ENCODE data around the gene SLC6A6. TPM values are rescaled to one million over a fixed set of nuclear protein-coding genes. Genes with fewer than 3 reads are reported as not detected.

SLC6A6 gene
- total RNA-seq, 4 donors from 2014 or later: 15.0 to 36.2 (median 23.7) TPM

DNA sequence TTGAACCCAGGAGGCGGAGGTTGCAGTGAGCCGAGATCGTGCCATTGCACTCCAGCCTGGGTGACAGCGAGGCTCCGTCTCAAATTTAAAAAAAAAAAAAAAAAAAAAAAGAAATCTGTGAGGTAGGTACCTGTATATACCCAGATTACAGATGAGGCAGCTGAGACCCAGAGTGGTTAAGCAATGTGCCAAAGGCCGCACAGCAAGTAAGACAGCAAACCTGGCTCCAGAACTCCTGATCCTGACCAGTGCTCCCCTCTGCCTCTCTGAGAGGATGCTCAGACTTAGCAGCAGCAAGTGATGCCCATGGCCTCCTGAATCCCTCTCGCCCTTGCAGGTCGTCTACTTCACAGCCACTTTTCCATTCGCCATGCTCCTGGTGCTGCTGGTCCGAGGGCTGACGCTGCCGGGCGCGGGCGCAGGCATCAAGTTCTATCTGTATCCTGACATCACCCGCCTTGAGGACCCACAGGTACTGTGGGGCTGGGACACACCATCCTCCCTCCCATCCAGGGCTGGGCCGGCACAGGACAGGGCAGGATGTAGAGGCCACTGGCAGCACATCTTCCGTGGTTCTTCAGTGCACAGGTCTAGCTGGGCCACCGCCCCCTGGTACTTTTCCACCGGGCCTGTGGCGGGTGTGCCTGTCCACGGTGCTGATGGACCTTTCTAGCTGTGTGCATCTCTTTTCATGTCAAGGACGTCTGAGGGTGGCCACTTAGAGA, 63.9 kb downstream of the SLC6A6 start:
- no peaks in the 10 kb centered on the region for H3K9me3 ChIP-seq
- intact Hi-C loops (cut with DNase I): loop anchor here (5.0 kb wide), 2 partner anchors 64 to 569 kb away; partner anchors contain the start of gene SLC6A6
- peaks cover 6 to 10% (median 8%) of the 10 kb centered on the region in 4 donors for H3K4me1 ChIP-seq
- H3K27ac ChIP-seq (replicated peaks in 1 of 4): no peak overlapping the region
- H3K4me3 ChIP-seq: no peak overlapping the region
- 93% methylated on average over 23 of the region's 23 CpGs for WGBS
- no peak for DNase-seq (ENCODE audit: extremely low spot score)
- TF ChIP-seq EP300 (IDR thresholded peaks at IDR 0.05) (no peak), POLR2AphosphoS5 (IDR thresholded peaks at IDR 0.05) (no peak), POLR2A (IDR thresholded peaks at IDR 0.05; ENCODE audit: low read depth) (no peak), CTCF (IDR thresholded peaks at IDR 0.05) (no peak)
- H3K36me3 ChIP-seq: peaks cover 10 to 69% (median 60%) of the 10 kb centered on the region in 4 donors
- no peaks in the 10 kb centered on the region for H3K27me3 ChIP-seq

DNA sequence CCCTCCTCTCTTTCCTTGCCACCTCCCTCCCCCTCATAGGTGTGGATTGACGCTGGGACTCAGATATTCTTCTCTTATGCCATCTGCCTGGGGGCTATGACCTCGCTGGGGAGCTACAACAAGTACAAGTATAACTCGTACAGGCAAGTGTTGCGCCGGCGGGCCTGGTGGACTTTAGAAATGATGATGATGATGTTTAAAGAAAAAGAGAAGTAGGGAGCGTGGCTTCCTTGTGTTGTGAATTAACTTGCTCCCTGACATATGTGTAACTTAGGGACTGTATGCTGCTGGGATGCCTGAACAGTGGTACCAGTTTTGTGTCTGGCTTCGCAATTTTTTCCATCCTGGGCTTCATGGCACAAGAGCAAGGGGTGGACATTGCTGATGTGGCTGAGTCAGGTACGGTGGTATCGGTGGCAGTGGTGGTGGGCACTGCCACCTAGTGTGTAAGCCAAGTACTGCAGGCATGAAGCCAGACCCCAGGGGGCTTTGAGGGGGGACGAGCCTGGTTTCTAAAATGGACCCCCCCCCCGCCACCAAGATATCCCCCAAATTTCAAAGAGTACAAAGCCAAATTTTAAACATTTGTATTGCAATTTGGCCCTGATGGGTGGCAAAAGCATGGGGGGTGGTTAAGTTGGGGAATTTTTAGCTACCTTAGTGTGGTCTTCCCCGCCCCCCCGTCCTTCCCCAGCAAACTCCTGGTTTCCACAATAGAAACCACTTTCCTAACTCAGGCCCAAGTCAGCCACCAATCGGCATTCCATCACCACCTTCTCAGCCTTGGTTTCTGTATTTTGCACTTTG, 65.6 kb downstream of the SLC6A6 start:
- no peaks in the 10 kb centered on the region for H3K9me3 ChIP-seq
- peaks cover 0 to 8% (median 5%) of the 10 kb centered on the region in 4 donors for H3K4me1 ChIP-seq
- no peak overlapping the region for H3K4me3 ChIP-seq
- H3K36me3 ChIP-seq: peaks cover 9 to 73% (median 63%) of the 10 kb centered on the region in 4 donors
- no peak for DNase-seq (ENCODE audit: extremely low spot score)
- 56% methylated on average over 15 of the region's 15 CpGs for WGBS
- H3K27me3 ChIP-seq: no peaks in the 10 kb centered on the region
- intact Hi-C loops (cut with DNase I): loop anchor here (1.0 to 5.0 kb wide), 4 partner anchors 66 to 571 kb away; partner anchors contain the start of gene SLC6A6
- H3K27ac ChIP-seq (replicated peaks in 1 of 4): no peak overlapping the region
- TF ChIP-seq CTCF (IDR thresholded peaks at IDR 0.05) (peak; percentile 86 to 95 (median 92)), POLR2AphosphoS5 (IDR thresholded peaks at IDR 0.05) (no peak)

- WGBS: 89% methylated on average over 13 of the region's 13 CpGs
- no peak overlapping the region for H3K27ac ChIP-seq (replicated peaks in 1 of 4)
These were observed 66.2 kb downstream of the SLC6A6 start for GRCh38 chr3:14468621-14468981.

GRCh38 chr3:14470461-14470860, 68.1 kb downstream of the SLC6A6 start:
- Histone ChIP-seq H3K27me3 (no peaks in the 10 kb centered on the region), H3K9me3 (no peaks in the 10 kb centered on the region), H3K36me3 (peaks cover 4 to 70% (median 51%) of the 10 kb centered on the region in 4 donors), H3K4me3 (no peak overlapping the region), H3K27ac (replicated peaks in 1 of 4) (no peak overlapping the region), H3K4me1 (peaks cover 5 to 20% (median 16%) of the 10 kb centered on the region in 4 donors)
- intact Hi-C loops (cut with DNase I): no loop called here
- no peak for TF ChIP-seq EP300 (IDR thresholded peaks at IDR 0.05)
- TF ChIP-seq CTCF (IDR thresholded peaks at IDR 0.05): no peak
- no peak for TF ChIP-seq POLR2AphosphoS5 (IDR thresholded peaks at IDR 0.05)
- no peak for TF ChIP-seq POLR2A (IDR thresholded peaks at IDR 0.05; ENCODE audit: low read depth)
- DNase-seq (ENCODE audit: extremely low spot score): no peak
- WGBS: 79% methylated on average over 12 of the region's 12 CpGs

More at GRCh38 chr3:14468621-14468981, 66.2 kb downstream of the SLC6A6 start:
- Histone ChIP-seq H3K27me3 (no peaks in the 10 kb centered on the region), H3K36me3 (peaks cover 4 to 73% (median 60%) of the 10 kb centered on the region in 4 donors), H3K4me3 (no peak overlapping the region), H3K4me1 (peaks cover 5 to 14% (median 11%) of the 10 kb centered on the region in 4 donors), H3K9me3 (no peaks in the 10 kb centered on the region)
- TF ChIP-seq POLR2A (IDR thresholded peaks at IDR 0.05; ENCODE audit: low read depth) (no peak), CTCF (IDR thresholded peaks at IDR 0.05) (no peak), POLR2AphosphoS5 (IDR thresholded peaks at IDR 0.05) (no peak), EP300 (IDR thresholded peaks at IDR 0.05) (no peak)
- no peak for DNase-seq (ENCODE audit: extremely low spot score)
- intact Hi-C loops (cut with DNase I): loop anchor here (1.0 to 5.0 kb wide), 4 partner anchors 66 to 571 kb away; partner anchors contain the start of gene SLC6A6
